Loucy (cell line): ENCODE data around the gene ACAN.

Experiments used
- EZH2phosphoT487 ChIP-seq: fragments of 200-600 bp; IDR thresholded peaks from 2 replicates; pipeline ENCODE4 v1.6.1; 2018; ENCODE audit warnings: antibody characterized with exemption, mild to moderate bottlenecking, moderate library complexity, borderline replicate concordance
- TF ChIP-seq, protein P1 (sequence below): fragments of 200-600 bp; sonication (generic); conservative IDR thresholded peaks from 2 replicates; pipeline ENCODE4 v1.5.1; 2014; ENCODE audit warnings: mild to moderate bottlenecking, antibody characterized with exemption, low read length

DNA sequence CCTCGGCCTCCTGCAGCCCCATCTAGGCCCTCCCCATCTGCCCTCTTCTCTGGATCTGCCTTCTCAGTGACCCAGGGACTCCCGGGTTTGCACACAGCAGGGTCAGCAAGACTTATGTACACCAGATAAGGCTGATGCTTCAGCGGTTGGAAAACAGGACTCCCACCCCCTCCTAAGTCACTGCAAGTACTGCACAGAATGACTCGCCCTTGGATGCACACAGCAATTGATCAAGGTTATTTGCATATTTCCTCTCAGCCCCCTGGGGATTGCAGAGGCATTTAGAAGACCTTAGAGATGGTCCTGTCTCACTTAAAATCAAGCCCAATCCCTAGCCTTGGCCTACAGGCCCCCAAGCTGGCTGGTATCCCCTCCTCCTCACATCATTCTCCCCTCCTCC, 8.9 kb downstream of the ACAN start:
- TF ChIP-seq, protein P1, sequence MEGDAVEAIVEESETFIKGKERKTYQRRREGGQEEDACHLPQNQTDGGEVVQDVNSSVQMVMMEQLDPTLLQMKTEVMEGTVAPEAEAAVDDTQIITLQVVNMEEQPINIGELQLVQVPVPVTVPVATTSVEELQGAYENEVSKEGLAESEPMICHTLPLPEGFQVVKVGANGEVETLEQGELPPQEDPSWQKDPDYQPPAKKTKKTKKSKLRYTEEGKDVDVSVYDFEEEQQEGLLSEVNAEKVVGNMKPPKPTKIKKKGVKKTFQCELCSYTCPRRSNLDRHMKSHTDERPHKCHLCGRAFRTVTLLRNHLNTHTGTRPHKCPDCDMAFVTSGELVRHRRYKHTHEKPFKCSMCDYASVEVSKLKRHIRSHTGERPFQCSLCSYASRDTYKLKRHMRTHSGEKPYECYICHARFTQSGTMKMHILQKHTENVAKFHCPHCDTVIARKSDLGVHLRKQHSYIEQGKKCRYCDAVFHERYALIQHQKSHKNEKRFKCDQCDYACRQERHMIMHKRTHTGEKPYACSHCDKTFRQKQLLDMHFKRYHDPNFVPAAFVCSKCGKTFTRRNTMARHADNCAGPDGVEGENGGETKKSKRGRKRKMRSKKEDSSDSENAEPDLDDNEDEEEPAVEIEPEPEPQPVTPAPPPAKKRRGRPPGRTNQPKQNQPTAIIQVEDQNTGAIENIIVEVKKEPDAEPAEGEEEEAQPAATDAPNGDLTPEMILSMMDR = no peak
- no peak for TF ChIP-seq EZH2phosphoT487
